Aorta (tissue), 5 donors: ENCODE results near the gene PRM3. TPM values are rescaled to one million over a fixed set of nuclear protein-coding genes. Genes with fewer than 3 reads are reported as not detected.

Experiments used
- ATAC-seq: fragments of 200-7000 bp; cut with Tn5 transposase; one replicate; pipeline ENCODE4 v1.9.1; 2022; ENCODE audit warnings: moderate library complexity; ENCODE audit not compliant: low FRiP score
- DNase-seq, 2 donors: peaks; one replicate each; pipeline ENCODE4 v3.0.0-alpha.2; 2020
- H3K27ac ChIP-seq, 2 donors: one replicate each; pipeline ENCODE4 v1.5.1; 2013; ENCODE audit warnings: low read length in 2 of 2, mild to moderate bottlenecking in 2 of 2, moderate library complexity in 2 of 2, control low read depth in 1 of 2, inconsistent platforms in 1 of 2, low read depth in 1 of 2
- H3K27me3 ChIP-seq, 2 donors: one replicate each; pipeline ENCODE4 v1.6.1; 2013; ENCODE audit warnings: control low read depth in 1 of 2, low read length in 1 of 2, mild to moderate bottlenecking in 1 of 2, moderate library complexity in 1 of 2; ENCODE audit not compliant: insufficient read depth in 2 of 2, control insufficient read depth in 1 of 2
- H3K36me3 ChIP-seq, 2 donors: one replicate each; pipeline ENCODE4 v1.6.1; 2013; ENCODE audit warnings: control low read depth in 1 of 2, low read length in 1 of 2, mild to moderate bottlenecking in 1 of 2; ENCODE audit not compliant: insufficient read depth in 2 of 2, control insufficient read depth in 1 of 2
- H3K4me1 ChIP-seq, 2 donors: one replicate each; pipeline ENCODE4 v1.6.1; 2013; ENCODE audit warnings: low read length in 2 of 2, control low read depth in 1 of 2, mild to moderate bottlenecking in 1 of 2, moderate library complexity in 1 of 2; ENCODE audit not compliant: insufficient read depth in 2 of 2, control insufficient read depth in 1 of 2
- H3K4me3 ChIP-seq, 2 donors: one replicate each; pipeline ENCODE4 v1.5.1; 2013; ENCODE audit warnings: low read length in 2 of 2, control low read depth in 1 of 2, mild to moderate bottlenecking in 1 of 2
- H3K9me3 ChIP-seq: one replicate; pipeline ENCODE4 v1.6.1; 2013; ENCODE audit warnings: mild to moderate bottlenecking, low read length; ENCODE audit not compliant: control insufficient read depth
- WGBS, 2 donors: extraction: QIAGEN DNeasy Blood & Tissue Kit; methylation state at CpG; one replicate each; pipeline ENCODE4 v1.1.7; 2013; 5-methylcytosine and 5-hydroxymethylcytosine counted together
- intact Hi-C, 2 donors: fragments of 100-400 bp; cut with DNase I; formaldehyde crosslinking; loops; one replicate each; pipeline versions ENCODE4 v1.14.2 to v1.15.0; 2022
- polyA plus RNA-seq, 2 donors: library from polyadenylated mRNA; stranded (reverse); fragments of 200-250 nt; gene quantifications; one replicate each; pipeline ENCODE4 v1.2.3, GENCODE V29; 2013
- total RNA-seq, 2 donors: library from RNA; stranded (reverse); fragmentation: NEBNext Ultra II Directional; extraction: Animal tissue kit (Norgen Biotek cat#: 25700); gene quantifications; one replicate each; pipeline ENCODE4 v1.2.1, GENCODE V29; 2021
- donor health status: healthy with polysubstance abuse.
- donor health status: Bipolar disorder and iron deficiency.
- donor health status: DM: no; HTN: no; CAD: no.
- donor health status: DM: no; HTN: no; CAD: no.
- donor health status: DM: yes; HTN: yes; CAD: no.

The PRM3 gene
- total and polyA plus RNA-seq, 4 donors, result not detected

- WGBS, 2 donors, result 91 to 94% methylated on average over 8 of the region's 8 CpGs
- no peaks in the 10 kb centered on the region for H3K4me1 ChIP-seq
- H3K27me3 ChIP-seq, result no peaks in the 10 kb centered on the region
- no peak overlapping the region for H3K4me3 ChIP-seq
- intact Hi-C loops, result no loop called here
- ATAC-seq, result no peak
- H3K36me3 ChIP-seq, result no peaks in the 10 kb centered on the region
- H3K9me3 ChIP-seq, result no peaks in the 10 kb centered on the region
- no peak overlapping the region for H3K27ac ChIP-seq
- no peak for DNase-seq
Observed at GRCh38 chr16:11314309-11314894, 41.0 kb upstream of the PRM3 start.

- Histone ChIP-seq H3K27me3 (no peaks in the 10 kb centered on the region), H3K36me3 (no peaks in the 10 kb centered on the region), H3K4me3 (no peak overlapping the region), H3K4me1 (no peaks in the 10 kb centered on the region), H3K27ac (no peak overlapping the region), H3K9me3 (no peaks in the 10 kb centered on the region)
- no peak for DNase-seq
- no peak for ATAC-seq
- intact Hi-C loops, result no loop called here
- 96 to 99% methylated on average over 9 of the region's 9 CpGs for WGBS, 2 donors
Observed at GRCh38 chr16:11313493-11314308, 40.3 kb upstream of the PRM3 start.

- 70 to 78% methylated on average over 8 of the region's 8 CpGs for WGBS, 2 donors
- ATAC-seq (no peak), DNase-seq (no peak)
- no peak overlapping the region for H3K27ac ChIP-seq
- no peaks in the 10 kb centered on the region for H3K9me3 ChIP-seq
- H3K36me3 ChIP-seq, result no peaks in the 10 kb centered on the region
- H3K4me1 ChIP-seq, result no peaks in the 10 kb centered on the region
- intact Hi-C loops, result no loop called here
- no peak overlapping the region for H3K4me3 ChIP-seq
- H3K27me3 ChIP-seq, result no peaks in the 10 kb centered on the region
Observed at GRCh38 chr16:11312718-11313492, 39.5 kb upstream of the PRM3 start.

GRCh38 chr16:11310997-11311561 lies 37.6 kb upstream of the PRM3 start:
- DNase-seq (no peak), ATAC-seq (no peak)
- intact Hi-C loops, result no loop called here
- H3K9me3 ChIP-seq, result no peaks in the 10 kb centered on the region
- 84 to 85% methylated on average over 10 of the region's 10 CpGs for WGBS, 2 donors
- no peaks in the 10 kb centered on the region for H3K4me1 ChIP-seq
- no peaks in the 10 kb centered on the region for H3K36me3 ChIP-seq
- H3K27me3 ChIP-seq, result no peaks in the 10 kb centered on the region
- no peak overlapping the region for H3K4me3 ChIP-seq
- H3K27ac ChIP-seq, result no peak overlapping the region

- Histone ChIP-seq H3K9me3 (no peaks in the 10 kb centered on the region), H3K27ac (no peak overlapping the region), H3K4me1 (no peaks in the 10 kb centered on the region), H3K4me3 (no peak overlapping the region), H3K36me3 (no peaks in the 10 kb centered on the region), H3K27me3 (no peaks in the 10 kb centered on the region)
- no peak for DNase-seq
- 96 to 97% methylated on average over 3 of the region's 3 CpGs for WGBS, 2 donors
- ATAC-seq, result no peak
- intact Hi-C loops, result no loop called here
Observed at GRCh38 chr16:11310634-11310977, 37.2 kb upstream of the PRM3 start.

- H3K4me3 ChIP-seq, result no peak overlapping the region
- H3K4me1 ChIP-seq, result no peaks in the 10 kb centered on the region
- H3K27ac ChIP-seq, result no peak overlapping the region
- no peaks in the 10 kb centered on the region for H3K36me3 ChIP-seq
- no peak for DNase-seq
- H3K27me3 ChIP-seq, result no peaks in the 10 kb centered on the region
- 56 to 59% methylated on average over 9 of the region's 9 CpGs for WGBS, 2 donors
- ATAC-seq, result no peak
- H3K9me3 ChIP-seq, result no peaks in the 10 kb centered on the region
- intact Hi-C loops, result no loop called here
Observed at GRCh38 chr16:11309895-11310633, 36.6 kb upstream of the PRM3 start.

GRCh38 chr16:11308493-11309283 lies 35.3 kb upstream of the PRM3 start:
- Histone ChIP-seq H3K9me3 (no peaks in the 10 kb centered on the region), H3K36me3 (no peaks in the 10 kb centered on the region), H3K4me1 (no peaks in the 10 kb centered on the region), H3K27ac (no peak overlapping the region), H3K4me3 (no peak overlapping the region), H3K27me3 (no peaks in the 10 kb centered on the region)
- intact Hi-C loops, result no loop called here
- no peak for DNase-seq
- WGBS, 2 donors, result 76% methylated on average over 14 to 15 of the region's 15 CpGs
- no peak for ATAC-seq
